K562 (cell line): ENCODE measurements around the gene TRMT2A. TPM values are rescaled to one million over a fixed set of nuclear protein-coding genes. Genes with fewer than 3 reads are reported as not detected.
A peak's percentile ranks its signal among the peaks of the same experiment; 100 is the strongest.

ENCODE experiments used
- ATAC-seq: fragments of 200-7000 bp; cut with Tn5 transposase; 3 replicates; pipeline ENCODE4 v1.9.1; 2020; ENCODE audit warnings: moderate library complexity
- BruUV-seq: library from RNA; stranded (reverse); fragments of 400-500 nt; replicated peaks from 2 replicates; lab custom pipeline; 2021; lab: Mats Ljungman, UMichigan
- CTCF ChIA-PET: fragments of 300-600 bp; formaldehyde crosslinking; extraction: SDS; loops from one replicate; lab custom pipeline; 2021; ENCODE audit warnings: low intra/inter-chr PET ratio; lab: Yijun Ruan, JAX
- POLR2A ChIA-PET: fragments of 300-600, 350-650 bp; sonication (Branson Sonifier 250); formaldehyde crosslinking; extraction: SDS; loops from one replicate; lab custom pipeline; 2021; ENCODE audit warnings: antibody characterized with exemption, inconsistent platforms; lab: Yijun Ruan, JAX
- DNase-seq, 4 experiments: peaks; one replicate each; pipeline versions ENCODE4 v3.0.0 to v3.0.0-alpha.2; 2011 to 2018; ENCODE audit warnings: low spot score in 3 of 4, mixed read lengths in 3 of 4; ENCODE audit errors: extremely low read depth in 1 of 4
- FAIRE-seq: peaks from 2 replicates; lab custom pipeline; 2011; peaks lifted over from hg19 to GRCh38; lab: Jason Lieb, UNC
- H2AFZ ChIP-seq: 2 replicates; pipeline ENCODE4 v1.6.0; 2011; ENCODE audit warnings: low read depth, low read length, control low read depth, inconsistent platforms
- H3K27ac ChIP-seq: fragments of 200-600 bp; 3 replicates; pipeline ENCODE4 v1.8.0; 2011; ENCODE audit warnings: low read depth, mild to moderate bottlenecking, control low read depth, inconsistent platforms, low read length, moderate library complexity, mixed read lengths; ENCODE audit errors: extremely low read depth
- H3K27me3 ChIP-seq, 2 experiments: fragments of 300-600 bp in 1 of 2; 2 replicates in 1 of 2; 3 replicates in 1 of 2; pipeline versions ENCODE4 v1.6.0 to v1.8.0; 2011; ENCODE audit warnings: inconsistent platforms in 2 of 2, low read length in 2 of 2, mild to moderate bottlenecking in 1 of 2, mixed read lengths in 1 of 2, moderate library complexity in 1 of 2; ENCODE audit not compliant: control insufficient read depth in 2 of 2, insufficient read depth in 2 of 2
- H3K36me3 ChIP-seq: fragments of 300-600 bp; 3 replicates; pipeline ENCODE4 v1.8.0; 2011; ENCODE audit warnings: mild to moderate bottlenecking, low read length, inconsistent platforms; ENCODE audit not compliant: control insufficient read depth, insufficient read depth
- H3K4me1 ChIP-seq, 2 experiments: fragments of 200-600 bp in 1 of 2; replicated peaks in 1 of 2; 2 replicates in 1 of 2; 3 replicates in 1 of 2; pipeline versions ENCODE4 v1.5.1 to v1.8.0; 2011; ENCODE audit warnings: inconsistent platforms in 2 of 2, low read length in 2 of 2, mild to moderate bottlenecking in 1 of 2, mixed read lengths in 1 of 2, moderate library complexity in 1 of 2; ENCODE audit not compliant: control insufficient read depth in 2 of 2, insufficient read depth in 2 of 2
- H3K4me2 ChIP-seq: 2 replicates; pipeline ENCODE4 v1.6.1; 2011; ENCODE audit warnings: low read length, control low read depth, inconsistent platforms, mixed read lengths; ENCODE audit not compliant: insufficient read depth
- H3K4me3 ChIP-seq: fragments of 200-600 bp; sonication (generic), shearing (Covaris generic); 2 replicates; pipeline ENCODE4 v1.5.1; 2016; ENCODE audit warnings: control low read depth, inconsistent platforms
- H3K79me2 ChIP-seq: fragments of 200-600 bp; 3 replicates; pipeline ENCODE4 v1.8.0; 2011; ENCODE audit warnings: low read length, inconsistent platforms; ENCODE audit not compliant: control insufficient read depth, insufficient read depth
- H3K9ac ChIP-seq, 2 experiments: 2 replicates each; pipeline versions ENCODE4 v1.6.0 to v1.6.1; 2011; ENCODE audit warnings: low read depth in 2 of 2, low read length in 2 of 2, control low read depth in 1 of 2, inconsistent platforms in 1 of 2, mild to moderate bottlenecking in 1 of 2, mixed read lengths in 1 of 2; ENCODE audit not compliant: insufficient read depth in 1 of 2
- H3K9me1 ChIP-seq: one replicate; pipeline ENCODE4 v1.6.0; 2011; ENCODE audit warnings: inconsistent platforms, mild to moderate bottlenecking, low read length, moderate library complexity; ENCODE audit not compliant: control insufficient read depth, insufficient read depth
- H3K9me3 ChIP-seq: replicated peaks from 2 replicates; pipeline ENCODE4 v1.5.1; 2011; ENCODE audit warnings: low read depth, low read length, inconsistent platforms; ENCODE audit not compliant: control insufficient read depth, insufficient read depth
- H4K20me1 ChIP-seq: replicated peaks from 2 replicates; pipeline ENCODE4 v1.6.1; 2011; ENCODE audit warnings: low read length, inconsistent platforms, mixed read lengths; ENCODE audit not compliant: control insufficient read depth, insufficient read depth
- CAMTA2 ChIP-seq: fragments of 250-450 bp; sonication (Bioruptor Pico); conservative IDR thresholded peaks from 2 replicates; pipeline ENCODE4 v1.5.1; 2022
- ERF ChIP-seq: fragments of 450-650 bp; formaldehyde crosslinking; IDR thresholded peaks from 2 replicates; pipeline ENCODE4 v1.4.0; 2020; ENCODE audit warnings: mild to moderate bottlenecking, mixed read lengths
- GABPB2 ChIP-seq: fragments of 250-450 bp; sonication (Bioruptor Pico); conservative IDR thresholded peaks from 2 replicates; pipeline ENCODE4 v1.5.1; 2021; ENCODE audit warnings: mild to moderate bottlenecking
- HDAC6 ChIP-seq: IDR thresholded peaks from 2 replicates; pipeline ENCODE4 v1.6.1; 2012; ENCODE audit warnings: low read depth, mild to moderate bottlenecking, control low read depth, inconsistent platforms, low read length, moderate library complexity
- NR4A1 ChIP-seq, 2 experiments: fragments of 250-450 bp in 1 of 2; fragments of 450-650 bp in 1 of 2; sonication (Bioruptor Pico) in 1 of 2; IDR thresholded peaks; 2 replicates each; pipeline versions ENCODE4 v1.4.0 to v1.6.1; 2016 to 2020; ENCODE audit warnings: mild to moderate bottlenecking in 2 of 2, missing compliant biosample characterization in 1 of 2, missing genetic modification characterization in 1 of 2, moderate library complexity in 1 of 2
- OTX1 ChIP-seq: fragments of 450-650 bp; formaldehyde crosslinking; IDR thresholded peaks from 2 replicates; pipeline ENCODE4 v1.4.0; 2022; ENCODE audit warnings: mild to moderate bottlenecking
- RAD51 ChIP-seq: fragments of 450-650 bp; IDR thresholded peaks from 2 replicates; pipeline ENCODE4 v1.7.1; 2016; ENCODE audit warnings: low read depth, mild to moderate bottlenecking, borderline replicate concordance
- SIN3B ChIP-seq: fragments of 450-650 bp; IDR thresholded peaks from 2 replicates; pipeline ENCODE4 v1.6.1; 2017; ENCODE audit warnings: low read depth, mild to moderate bottlenecking, moderate library complexity
- SMC3 ChIP-seq: conservative IDR thresholded peaks from 2 replicates; pipeline ENCODE4 v1.6.1; 2011; ENCODE audit warnings: low read depth, low read length, improper control_type of control experiment; ENCODE audit not compliant: insufficient read depth
- THRB ChIP-seq: fragments of 450-650 bp; formaldehyde crosslinking; conservative IDR thresholded peaks from 2 replicates; pipeline ENCODE4 v1.4.0; 2022; ENCODE audit warnings: mild to moderate bottlenecking, missing genetic modification characterization
- TSC22D4 ChIP-seq: fragments of 450-650 bp; IDR thresholded peaks from 2 replicates; pipeline ENCODE4 v1.6.1; 2016; ENCODE audit warnings: missing genetic modification characterization, missing biosample characterization, control low read depth
- WHSC1 ChIP-seq: IDR thresholded peaks from one replicate; pipeline ENCODE4 v1.6.1; 2012; ENCODE audit warnings: low read length, control low read depth, inconsistent platforms
- ZBTB9 ChIP-seq: fragments of 450-650 bp; formaldehyde crosslinking; IDR thresholded peaks from 2 replicates; pipeline ENCODE4 v1.4.0; 2020; ENCODE audit warnings: mild to moderate bottlenecking, moderate library complexity
- ZFPM2 ChIP-seq: fragments of 250-450 bp; sonication (Bioruptor Pico); IDR thresholded peaks from 2 replicates; pipeline ENCODE4 v1.5.1; 2022; ENCODE audit warnings: mild to moderate bottlenecking
- ZNF12 ChIP-seq: sonication (generic); formaldehyde crosslinking; IDR thresholded peaks from 2 replicates; pipeline ENCODE4 v1.4.0; 2020; ENCODE audit warnings: mild to moderate bottlenecking, missing genetic modification reagents
- ZNF282 ChIP-seq: sonication (generic); formaldehyde crosslinking; IDR thresholded peaks from 2 replicates; pipeline ENCODE4 v1.8.1; 2023; ENCODE audit warnings: missing genetic modification reagents
- ZNF445 ChIP-seq: fragments of 250-450 bp; sonication (Bioruptor Pico); IDR thresholded peaks from 2 replicates; pipeline ENCODE4 v1.4.0; 2020; ENCODE audit warnings: low read depth, mild to moderate bottlenecking, moderate library complexity
- WGBS: fragments of 100-300 bp; shearing (Covaris generic); methylation state at CpG from one replicate; pipeline ENCODE4 v1.1.6; 2016; ENCODE audit warnings: low coverage, mixed read lengths; ENCODE audit not compliant: insufficient coverage; ENCODE audit errors: missing lambda C conversion rate; 5-methylcytosine and 5-hydroxymethylcytosine counted together
- in situ Hi-C: fragments of 300-500 bp; cut with MboI; formaldehyde crosslinking; loops from 4 replicates; pipeline ENCODE4 v1.15.0; 2018; ENCODE audit warnings: inconsistent platforms, mixed read lengths
- intact Hi-C: fragments of 100-400 bp; cut with micrococcal nuclease; formaldehyde crosslinking; loops from 2 replicates; pipeline ENCODE4 v1.14.2; 2022
- polyA plus RNA-seq, 8 experiments: library from polyadenylated mRNA; depleted of rRNA in 4 of 8; stranded (reverse) in 5 of 8; unstranded in 3 of 8; fragments of >200 nt; fragmentation: Nextera tagmentation in 2 of 8; fragmentation: Illumina TruSeq in 1 of 8; extraction: Ambion mirVana in 2 of 8; extraction: Trizol in 1 of 8; gene quantifications; 2 replicates each; pipeline versions ENCODE4 v1.2.1 to v1.2.3, GENCODE V29; 2011 to 2014; ENCODE audit warnings: inconsistent platforms in 1 of 8, missing spikeins in 1 of 8
- total RNA-seq, 7 experiments: library from RNA; depleted of rRNA in 6 of 7; stranded (reverse); fragments of >200 nt in 6 of 7; fragmentation: Illumina TruSeq in 2 of 7; extraction: Trizol in 2 of 7; gene quantifications; 2 replicates each; pipeline versions ENCODE4 v1.2.1 to v1.2.3, GENCODE V29; 2011 to 2021; ENCODE audit warnings: low replicate concordance in 1 of 7
- TF ChIP-seq, protein P1 (sequence below): fragments of 250-450 bp; sonication (Bioruptor Pico); IDR thresholded peaks from 2 replicates; pipeline ENCODE4 v1.9.0; 2021; ENCODE audit warnings: mild to moderate bottlenecking

The TRMT2A gene
- total and polyA plus RNA-seq, 9 of the 15 experiments (the other 6 are each of a cell fraction or from before 2014, with no cell fraction given) = 1.6 to 265 (median 140) TPM

- no peak overlapping the region for H3K27ac ChIP-seq
- ChIA-PET POLR2A (interaction anchor here (0.7 to 19.4 kb wide), 11 partner anchors 6 to 565 kb away, joined by 3 to 513 read pairs (median 4); partner anchors contain the start of genes RANBP1 and TRMT2A), CTCF (interaction anchor here (0.5 kb wide), 1 partner anchor 71 kb away, joined by 3 read pairs; the partner anchor contains the start of gene ARVCF)
- H3K9ac ChIP-seq = peak overlapping the region in 1 of 2 experiments; percentile 53; a peak in 2 of 4 replicates
- BruUV-seq = no TSS peak
- H3K4me1 ChIP-seq = peaks cover 31 to 37% of the 10 kb centered on the region in 2 experiments
- FAIRE-seq (no peak), ATAC-seq (no peak), DNase-seq (no peak)
- peaks cover 97% of the 10 kb centered on the region for H3K36me3 ChIP-seq
- no peaks in the 10 kb centered on the region for H3K9me3 ChIP-seq
- peaks cover 32% of the 10 kb centered on the region for H4K20me1 ChIP-seq
- no peaks in the 10 kb centered on the region for H3K27me3 ChIP-seq
- in situ Hi-C loops = loop anchor here (5.0 kb wide), 1 partner anchor 115 kb away; no protein-coding TSS in a partner anchor
- peaks cover 13% of the 10 kb centered on the region for H3K9me1 ChIP-seq
- peaks cover 86% of the 10 kb centered on the region for H3K79me2 ChIP-seq
- intact Hi-C loops = no loop called here
- 95% methylated on average over 14 of the region's 14 CpGs for WGBS
- H3K4me2 ChIP-seq = no peak overlapping the region
- H2AFZ ChIP-seq = no peak overlapping the region
- no peak overlapping the region for H3K4me3 ChIP-seq
- TF ChIP-seq ZNF445 (CRISPR knock-in tag) = 0 out of 2 replicates have a peak, but pooled peaks have one; percentile 10
- TF ChIP-seq ERF (CRISPR knock-in tag) = peak; percentile 62; the same call in 1 of the 2 replicates
- TF ChIP-seq WHSC1 = peak; percentile 62
- 0 out of 2 replicates have a peak, but pooled peaks have one; percentile 29 for TF ChIP-seq ZBTB9 (CRISPR knock-in tag)
- TF ChIP-seq TSC22D4 (tag) = 0 out of 2 replicates have a peak, but pooled peaks have one; percentile 18
- no peak for TF ChIP-seq SIN3B
- TF ChIP-seq ZNF282 (CRISPR knock-in tag) = no peak
- TF ChIP-seq CAMTA2 (CRISPR knock-in tag) = 0 out of 2 replicates have a peak, but pooled peaks have one; percentile 24
- no peak for TF ChIP-seq ZNF12 (CRISPR knock-in tag)
- no peak for TF ChIP-seq RAD51
- no peak; the same call in 1 of the 2 replicates for TF ChIP-seq GABPB2 (CRISPR knock-in tag)
- TF ChIP-seq THRB = peak; percentile 82
- TF ChIP-seq HDAC6 = no peak
- TF ChIP-seq SMC3 = 0 out of 2 replicates have a peak, but pooled peaks have one; percentile 11
- TF ChIP-seq, protein P1, sequence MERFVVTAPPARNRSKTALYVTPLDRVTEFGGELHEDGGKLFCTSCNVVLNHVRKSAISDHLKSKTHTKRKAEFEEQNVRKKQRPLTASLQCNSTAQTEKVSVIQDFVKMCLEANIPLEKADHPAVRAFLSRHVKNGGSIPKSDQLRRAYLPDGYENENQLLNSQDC (CRISPR knock-in tag) = no peak
- no peak for TF ChIP-seq NR4A1 (CRISPR knock-in tag; IDR thresholded peaks at IDR 0.05)
- no peak for TF ChIP-seq NR4A1 (tag; IDR thresholded peaks at IDR 0.05)
- TF ChIP-seq OTX1 (CRISPR knock-in tag) = peak; percentile 86; the same call in 1 of the 2 replicates
- 0 out of 2 replicates have a peak, but pooled peaks have one; percentile 15 for TF ChIP-seq ZFPM2 (CRISPR knock-in tag)
Observed at GRCh38 chr22:20087319-20088262, 29.4 kb downstream of the TRMT2A start.
